Caco-2 (cell line): ENCODE data around the gene SETD1A. TPM values are rescaled to one million over a fixed set of nuclear protein-coding genes. Genes with fewer than 3 reads are reported as not detected.
"Not testable (repeated sequence)": the region's sequence is repeated elsewhere in the genome, so short reads cannot be mapped to it uniquely, and the experiment has no call there.

Source experiments
- BruUV-seq: library from RNA; stranded (reverse); fragments of 400-500 nt; replicated peaks from 2 replicates; lab custom pipeline; 2021; lab: Mats Ljungman, UMichigan
- CTCF ChIA-PET: fragments of 300-600 bp; sonication (Branson Sonifier 250); formaldehyde crosslinking; loops from one replicate; lab custom pipeline; 2022; ENCODE audit warnings: antibody characterized with exemption; lab: Charles Lee
- POLR2A ChIA-PET: fragments of 300-600 bp; sonication (Branson Sonifier 250); formaldehyde crosslinking; loops from one replicate; lab custom pipeline; 2022; ENCODE audit warnings: antibody characterized with exemption; lab: Charles Lee
- DNase-seq, 2 experiments: peaks; one replicate each; pipeline versions ENCODE4 v3.0.0 to v3.0.0-alpha.2; 2020 to 2022
- H3K27me3 ChIP-seq: replicated peaks from 2 replicates; pipeline ENCODE4 v1.6.0; 2011; ENCODE audit warnings: low read length; ENCODE audit not compliant: control insufficient read depth, insufficient read depth
- H3K36me3 ChIP-seq: 2 replicates; pipeline ENCODE4 v1.5.1; 2011; ENCODE audit warnings: low read length; ENCODE audit not compliant: control insufficient read depth, insufficient read depth
- H3K4me1 ChIP-seq: fragments of 250-450 bp; sonication (Bioruptor Pico); 2 replicates; pipeline ENCODE4 v1.5.1; 2020; ENCODE audit warnings: mild to moderate bottlenecking
- H3K4me3 ChIP-seq: 2 replicates; pipeline ENCODE4 v1.5.1; 2011; ENCODE audit warnings: low read depth, mild to moderate bottlenecking, control low read depth, low read length
- H3K9me3 ChIP-seq: fragments of 250-450 bp; sonication (Bioruptor Pico); 2 replicates; pipeline ENCODE4 v1.5.1; 2020; ENCODE audit warnings: mild to moderate bottlenecking, moderate library complexity
- H3K27ac Mint-ChIP-seq: one replicate; pipeline ENCODE4 v1.8.0; 2022; ENCODE audit warnings: mixed read lengths; ENCODE audit not compliant: unreplicated experiment
- H3K27me3 Mint-ChIP-seq: one replicate; pipeline ENCODE4 v1.8.0; 2022; ENCODE audit warnings: mixed read lengths; ENCODE audit not compliant: insufficient read depth, unreplicated experiment
- H3K36me3 Mint-ChIP-seq: one replicate; pipeline ENCODE4 v1.8.0; 2022; ENCODE audit warnings: mild to moderate bottlenecking, mixed read lengths; ENCODE audit not compliant: insufficient read depth, unreplicated experiment
- H3K4me1 Mint-ChIP-seq: one replicate; pipeline ENCODE4 v1.8.0; 2022; ENCODE audit warnings: low read depth, mixed read lengths; ENCODE audit not compliant: unreplicated experiment
- H3K4me3 Mint-ChIP-seq: one replicate; pipeline ENCODE4 v1.8.0; 2022; ENCODE audit warnings: mild to moderate bottlenecking, moderate library complexity, mixed read lengths; ENCODE audit not compliant: unreplicated experiment
- H3K9me3 Mint-ChIP-seq: one replicate; pipeline ENCODE4 v1.8.0; 2022; ENCODE audit warnings: mixed read lengths; ENCODE audit not compliant: unreplicated experiment
- CTCF ChIP-seq, 2 experiments: fragments of 200-600 bp in 1 of 2; IDR thresholded peaks; 1 replicate in 1 of 2; 2 replicates in 1 of 2; pipeline versions ENCODE4 v1.5.1 to v1.8.0; 2011 to 2022; ENCODE audit warnings: antibody characterized with exemption in 1 of 2, control low read depth in 1 of 2, inconsistent platforms in 1 of 2, low read depth in 1 of 2, low read length in 1 of 2, mild to moderate bottlenecking in 1 of 2, moderate library complexity in 1 of 2; ENCODE audit not compliant: insufficient read depth in 1 of 2, severe bottlenecking in 1 of 2, unreplicated experiment in 1 of 2
- intact Hi-C: fragments of 100-400 bp; cut with micrococcal nuclease; formaldehyde crosslinking; loops from one replicate; pipeline ENCODE4 v1.10.0; 2022; ENCODE audit not compliant: unreplicated experiment
- total RNA-seq: library from RNA; stranded (reverse); gene quantifications from 2 replicates; pipeline ENCODE4 v1.2.3, GENCODE V29; 2022

The SETD1A gene
- total RNA-seq, 1 experiment from 2014 or later = 21.5 TPM

GRCh38 chr16:31013292-31013691 lies 55.7 kb downstream of the SETD1A start:
- peaks cover 15% of the 10 kb centered on the region for H3K27me3 Mint-ChIP-seq
- H3K4me3 Mint-ChIP-seq, CTCF ChIA-PET, H3K27ac Mint-ChIP-seq, H3K9me3 ChIP-seq, H3K4me3 ChIP-seq, H3K4me1 Mint-ChIP-seq, H3K27me3 ChIP-seq, H3K4me1 ChIP-seq, intact Hi-C loops, POLR2A ChIA-PET, H3K36me3 Mint-ChIP-seq, H3K36me3 ChIP-seq, BruUV-seq, DNase-seq, H3K9me3 Mint-ChIP-seq: not testable (repeated sequence)

GRCh38 chr16:31016018-31016417 lies 58.5 kb downstream of the SETD1A start:
- intact Hi-C loops = loop anchor here (2.0 kb wide), 1 partner anchor 31 kb away; the partner anchor contains the start of gene HSD3B7
- H3K9me3 Mint-ChIP-seq = no peaks in the 10 kb centered on the region

GRCh38 chr16:31017756-31018155 lies 60.2 kb downstream of the SETD1A start:
- not testable (repeated sequence) for H3K36me3 Mint-ChIP-seq

More at GRCh38 chr16:31016018-31016417, 58.5 kb downstream of the SETD1A start:
- H3K27me3 Mint-ChIP-seq = peaks cover 11% of the 10 kb centered on the region
- H3K4me3 ChIP-seq = no peak overlapping the region
- H3K36me3 ChIP-seq = no peaks in the 10 kb centered on the region
- no peaks in the 10 kb centered on the region for H3K4me1 ChIP-seq
- no TSS peak for BruUV-seq
- H3K9me3 ChIP-seq = no peaks in the 10 kb centered on the region
- H3K4me1 Mint-ChIP-seq = no peaks in the 10 kb centered on the region
- CTCF ChIA-PET = no interaction called here
- peak in 1 of 2 experiments; percentile 25 for DNase-seq
- H3K27me3 ChIP-seq = no peaks in the 10 kb centered on the region
- H3K27ac Mint-ChIP-seq = no peak overlapping the region
- TF ChIP-seq CTCF (IDR thresholded peaks at IDR 0.05; ENCODE audit: insufficient read depth in 1 of 2, low read depth in 1 of 2, low read length in 1 of 2, severe bottlenecking in 1 of 2, unreplicated experiment in 1 of 2) = no peak
- POLR2A ChIA-PET = no interaction called here
- H3K36me3 Mint-ChIP-seq = no peaks in the 10 kb centered on the region
- H3K4me3 Mint-ChIP-seq = no peak overlapping the region

GRCh38 chr16:31020536-31020935 lies 63.0 kb downstream of the SETD1A start:
- DNase-seq = no peak
- no peaks in the 10 kb centered on the region for H3K27me3 Mint-ChIP-seq
- H3K36me3 Mint-ChIP-seq = no peaks in the 10 kb centered on the region
- no peak overlapping the region for H3K27ac Mint-ChIP-seq
- BruUV-seq = no TSS peak
- no peaks in the 10 kb centered on the region for H3K9me3 Mint-ChIP-seq
- no peak overlapping the region for H3K4me3 Mint-ChIP-seq
- no peak for TF ChIP-seq CTCF (IDR thresholded peaks at IDR 0.05; ENCODE audit: insufficient read depth in 1 of 2, low read depth in 1 of 2, low read length in 1 of 2, severe bottlenecking in 1 of 2, unreplicated experiment in 1 of 2)
- H3K4me1 Mint-ChIP-seq = peaks cover 11% of the 10 kb centered on the region
- POLR2A ChIA-PET = no interaction called here
- no peak overlapping the region for H3K4me3 ChIP-seq
- no peaks in the 10 kb centered on the region for H3K9me3 ChIP-seq
- intact Hi-C loops = no loop called here
- CTCF ChIA-PET = no interaction called here
- no peaks in the 10 kb centered on the region for H3K27me3 ChIP-seq
- no peaks in the 10 kb centered on the region for H3K4me1 ChIP-seq
- H3K36me3 ChIP-seq = no peaks in the 10 kb centered on the region

More at GRCh38 chr16:31017756-31018155, 60.2 kb downstream of the SETD1A start:
- H3K4me1 ChIP-seq, H3K36me3 ChIP-seq, H3K4me1 Mint-ChIP-seq, BruUV-seq, POLR2A ChIA-PET, H3K27me3 Mint-ChIP-seq, H3K4me3 Mint-ChIP-seq, CTCF ChIA-PET, H3K27ac Mint-ChIP-seq, DNase-seq, H3K27me3 ChIP-seq, H3K4me3 ChIP-seq, H3K9me3 Mint-ChIP-seq, H3K9me3 ChIP-seq: not testable (repeated sequence)
- intact Hi-C loops = loop anchor here (2.0 kb wide), 1 partner anchor 33 kb away; the partner anchor contains the start of gene HSD3B7
